OCI-LY3 (cell line): Measurements from ENCODE around the gene AFM.

ENCODE experiments used
- CTCF ChIP-seq: fragments of 200-600, 300-600 bp; sonication (generic); IDR thresholded peaks from 2 replicates; pipeline ENCODE4 v1.5.1; 2014; ENCODE audit warnings: antibody characterized with exemption, low read length, low read depth
- EZH2phosphoT487 ChIP-seq: fragments of 200-600 bp; shearing (Covaris generic); IDR thresholded peaks from 2 replicates; pipeline ENCODE4 v1.6.1; 2018; ENCODE audit warnings: antibody characterized with exemption, mixed run types, low read depth

- TF ChIP-seq EZH2phosphoT487 (no peak), CTCF (no peak)
Measured at GRCh38 chr4:73439991-73440390, 41.6 kb upstream of the AFM start.
